Right lobe of liver (tissue), 6 donors: ENCODE measurements around the gene AKAP13. TPM values are rescaled to one million over a fixed set of nuclear protein-coding genes. Genes with fewer than 3 reads are reported as not detected.
A peak's percentile ranks its signal among the peaks of the same experiment; 100 is the strongest.

ENCODE experiments used
- ATAC-seq, 4 donors: fragments of 200-7000 bp; cut with Tn5 transposase; one replicate each; pipeline ENCODE4 v1.9.1; 2020; ENCODE audit warnings: mild to moderate bottlenecking in 4 of 4, moderate library complexity in 4 of 4
- DNase-seq, 3 donors: peaks; one replicate each; pipeline ENCODE4 v3.0.0-alpha.2; 2020
- H3K27ac ChIP-seq, 3 donors: fragments of 200-600 bp; one replicate each; pipeline ENCODE4 v1.8.0; 2022
- H3K27me3 ChIP-seq, 2 donors: fragments of 200-600 bp; one replicate each; pipeline ENCODE4 v1.8.0; 2022
- H3K36me3 ChIP-seq, 4 donors: fragments of 200-600 bp; sonication (generic) in 1 of 4; one replicate each; pipeline versions ENCODE4 v1.5.1 to v1.8.0; 2017 to 2022; ENCODE audit warnings: control low read depth in 1 of 4
- H3K4me1 ChIP-seq, 4 donors: fragments of 200-600 bp; sonication (generic) in 1 of 4; one replicate each; pipeline versions ENCODE4 v1.5.1 to v1.8.0; 2017 to 2022; ENCODE audit warnings: control low read depth in 1 of 4
- H3K4me3 ChIP-seq, 3 donors: fragments of 200-600 bp; one replicate each; pipeline ENCODE4 v1.8.0; 2022
- H3K9me3 ChIP-seq, 4 donors: fragments of 200-600 bp; sonication (generic) in 1 of 4; one replicate each; pipeline versions ENCODE4 v1.5.1 to v1.8.0; 2017 to 2022; ENCODE audit warnings: control low read depth in 1 of 4
- POLR2A ChIP-seq: fragments of 450-650 bp; IDR thresholded peaks from one replicate; pipeline ENCODE4 v1.6.1; 2017; ENCODE audit warnings: antibody characterized with exemption, mild to moderate bottlenecking
- WGBS: methylation state at CpG from one replicate; pipeline ENCODE4 v1.1.6; 2018; ENCODE audit warnings: low coverage, low lambda C conversion rate; ENCODE audit not compliant: insufficient coverage; ENCODE audit errors: missing lambda C conversion rate; 5-methylcytosine and 5-hydroxymethylcytosine counted together
- intact Hi-C, 2 donors: fragments of 100-400 bp; cut with DNase I; formaldehyde crosslinking; loops; one replicate each; pipeline versions ENCODE4 v1.11.2 to v1.14.1; 2022
- total RNA-seq, 6 experiments: library from RNA; depleted of rRNA in 2 of 6; stranded (reverse); fragments of >200 nt in 2 of 6; fragmentation: NEBNext Ultra II Directional in 3 of 6; extraction: Animal tissue kit (Norgen Biotek cat#: 25700) in 3 of 6; gene quantifications; one replicate each; pipeline versions ENCODE4 v1.1.0 to v1.2.4, GENCODE V29; 2016 to 2023
- TF ChIP-seq, protein P1 (sequence below), 4 donors: fragments of 200-600 bp in 3 of 4; fragments of 450-650 bp in 1 of 4; IDR thresholded peaks; one replicate each; pipeline versions ENCODE4 v1.5.1 to v1.8.0; 2016 to 2022; ENCODE audit warnings: antibody characterized with exemption in 4 of 4, mild to moderate bottlenecking in 2 of 4
- donor health status: DM: no; HTN: yes; CAD: no.
- donor health status: DM: no; HTN: no; CAD: no.
- donor health status: DM: no; HTN: no; CAD: no.
- donor health status: DM: no; HTN: yes; CAD: no.
- donor health status: DM: no; HTN: yes; CAD: no.

AKAP13 gene
- total RNA-seq, 6 experiments from 2014 or later = 50.1 to 73.1 (median 63.9) TPM

DNA sequence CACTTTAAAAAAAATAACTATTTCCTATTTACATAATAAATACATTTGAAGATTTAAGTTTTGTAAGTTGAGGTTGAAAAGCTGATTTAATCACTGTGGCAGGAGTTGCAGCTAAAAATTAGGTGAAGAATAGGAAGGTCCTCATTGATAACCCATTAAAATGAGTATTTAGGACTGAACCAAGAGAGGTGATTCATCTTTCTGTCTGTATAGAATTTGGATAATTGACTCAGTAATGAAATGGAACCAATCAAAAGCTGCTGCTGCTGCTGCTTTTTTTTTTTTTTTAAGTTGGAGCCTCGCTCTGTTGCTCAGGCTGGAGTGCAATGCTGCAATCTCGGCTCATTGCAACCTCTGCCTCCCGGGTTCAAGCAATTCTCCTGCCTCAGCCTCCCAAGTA, 223.8 kb downstream of the AKAP13 start:
- H3K9me3 ChIP-seq = no peaks in the 10 kb centered on the region
- 100% methylated on average over 2 of the region's 3 CpGs for WGBS
- intact Hi-C loops = no loop called here
- DNase-seq (no peak), ATAC-seq (no peak)
- H3K27me3 ChIP-seq = no peaks in the 10 kb centered on the region
- TF ChIP-seq POLR2A = no peak
- TF ChIP-seq, protein P1, sequence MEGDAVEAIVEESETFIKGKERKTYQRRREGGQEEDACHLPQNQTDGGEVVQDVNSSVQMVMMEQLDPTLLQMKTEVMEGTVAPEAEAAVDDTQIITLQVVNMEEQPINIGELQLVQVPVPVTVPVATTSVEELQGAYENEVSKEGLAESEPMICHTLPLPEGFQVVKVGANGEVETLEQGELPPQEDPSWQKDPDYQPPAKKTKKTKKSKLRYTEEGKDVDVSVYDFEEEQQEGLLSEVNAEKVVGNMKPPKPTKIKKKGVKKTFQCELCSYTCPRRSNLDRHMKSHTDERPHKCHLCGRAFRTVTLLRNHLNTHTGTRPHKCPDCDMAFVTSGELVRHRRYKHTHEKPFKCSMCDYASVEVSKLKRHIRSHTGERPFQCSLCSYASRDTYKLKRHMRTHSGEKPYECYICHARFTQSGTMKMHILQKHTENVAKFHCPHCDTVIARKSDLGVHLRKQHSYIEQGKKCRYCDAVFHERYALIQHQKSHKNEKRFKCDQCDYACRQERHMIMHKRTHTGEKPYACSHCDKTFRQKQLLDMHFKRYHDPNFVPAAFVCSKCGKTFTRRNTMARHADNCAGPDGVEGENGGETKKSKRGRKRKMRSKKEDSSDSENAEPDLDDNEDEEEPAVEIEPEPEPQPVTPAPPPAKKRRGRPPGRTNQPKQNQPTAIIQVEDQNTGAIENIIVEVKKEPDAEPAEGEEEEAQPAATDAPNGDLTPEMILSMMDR (IDR thresholded peaks at IDR 0.05) = no peak
- no peak overlapping the region for H3K27ac ChIP-seq
- peaks cover 0 to 16% (median 0%) of the 10 kb centered on the region in 4 donors for H3K4me1 ChIP-seq
- H3K36me3 ChIP-seq = peaks cover 0 to 11% (median 0%) of the 10 kb centered on the region in 4 donors
- H3K4me3 ChIP-seq = no peak overlapping the region

DNA sequence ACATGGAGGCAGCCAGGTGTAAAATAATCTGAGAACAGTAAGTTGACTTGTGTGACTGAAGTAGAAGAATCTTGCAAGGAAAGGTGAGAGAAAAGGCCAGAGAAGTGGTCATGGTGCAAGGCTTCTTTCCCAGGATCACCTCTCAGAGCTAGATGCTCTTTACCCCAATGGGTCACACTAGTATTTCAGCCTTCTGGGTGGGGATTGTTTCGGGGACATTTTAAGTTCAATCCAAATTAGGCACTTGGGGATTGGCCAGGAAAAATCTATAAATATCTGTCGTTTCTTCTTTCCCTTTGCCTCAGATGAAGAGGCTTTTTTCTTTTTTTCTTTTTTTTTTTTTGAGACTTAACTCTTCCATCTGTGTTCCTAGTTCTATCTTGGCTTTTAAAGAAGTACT, 226.3 kb downstream of the AKAP13 start:
- Histone ChIP-seq H3K4me1 (peaks cover 0 to 16% (median 0%) of the 10 kb centered on the region in 4 donors), H3K36me3 (peaks cover 0 to 11% (median 0%) of the 10 kb centered on the region in 4 donors), H3K27ac (peak overlapping the region in 2 of 3 donors; percentile 16 to 30), H3K27me3 (no peaks in the 10 kb centered on the region), H3K4me3 (no peak overlapping the region), H3K9me3 (no peaks in the 10 kb centered on the region)
- peak in 1 of 4 donors; percentile 42 for ATAC-seq
- no peak for DNase-seq
- 30% methylated on average over 2 of the region's 2 CpGs for whole genome bisulfite sequencing
- TF ChIP-seq, protein P1 (IDR thresholded peaks at IDR 0.05) = no peak
- TF ChIP-seq POLR2A = no peak
- intact Hi-C loops = no loop called here

DNA sequence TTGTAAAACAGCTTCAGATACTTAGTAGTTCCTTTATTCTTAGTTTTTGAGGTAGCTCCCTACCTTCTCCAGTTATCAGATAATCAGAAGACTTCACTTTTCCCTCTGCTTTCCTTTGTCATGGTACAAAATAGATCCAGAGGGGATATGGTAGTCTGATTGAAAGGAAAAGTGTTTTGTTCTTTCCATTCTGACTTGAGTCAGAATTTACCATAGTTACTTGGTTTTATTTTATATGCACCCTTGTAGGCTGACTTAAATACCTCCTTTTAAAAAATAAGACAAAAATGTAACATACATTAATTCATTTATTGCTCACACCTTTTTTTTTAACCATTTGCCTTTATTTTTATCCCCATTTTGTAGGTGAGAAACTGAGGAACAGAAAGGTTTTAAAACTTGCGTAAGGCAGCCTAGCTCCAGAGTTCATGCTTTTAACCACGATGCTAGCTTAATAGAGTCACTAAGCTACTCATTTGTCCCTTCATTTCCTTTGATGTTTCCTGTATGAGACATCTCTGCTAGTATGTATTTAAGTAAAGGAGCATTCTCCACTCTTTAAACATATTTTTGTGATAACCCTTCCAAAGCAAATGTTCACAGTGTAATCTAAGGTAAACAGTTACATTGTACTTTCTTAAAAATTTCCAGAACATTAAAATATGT, 226.9 kb downstream of the AKAP13 start:
- no peak for DNase-seq
- ATAC-seq = peak; percentile 40 to 65 (median 50)
- 29% methylated on average over 2 of the region's 2 CpGs for WGBS
- Histone ChIP-seq H3K4me3 (no peak overlapping the region), H3K4me1 (peaks cover 0 to 16% (median 0%) of the 10 kb centered on the region in 4 donors), H3K36me3 (peaks cover 0 to 11% (median 0%) of the 10 kb centered on the region in 4 donors), H3K27me3 (no peaks in the 10 kb centered on the region), H3K9me3 (no peaks in the 10 kb centered on the region), H3K27ac (peak overlapping the region; percentile 4 to 30 (median 16))
- TF ChIP-seq, protein P1 (IDR thresholded peaks at IDR 0.05) = no peak
- no peak for TF ChIP-seq POLR2A
- intact Hi-C loops = no loop called here

DNA sequence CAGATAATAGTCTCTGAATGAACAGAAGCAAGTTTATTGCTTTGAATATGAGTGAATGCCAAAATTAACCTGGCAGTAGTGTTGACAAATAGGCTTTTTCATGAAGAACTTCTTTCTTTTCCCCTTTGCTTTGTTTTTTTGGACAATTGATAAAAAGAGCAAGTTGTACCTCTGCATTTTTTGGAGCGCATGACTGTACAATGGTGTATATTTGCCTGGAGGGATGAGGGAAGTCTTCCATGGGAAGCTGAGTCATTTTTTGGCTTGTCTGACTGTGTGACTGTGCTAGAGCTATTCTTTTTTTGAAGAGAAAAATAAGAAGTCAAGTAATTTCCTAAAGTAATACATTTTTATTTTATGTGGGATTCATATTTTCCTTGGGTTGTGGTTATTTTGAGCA, 227.4 kb downstream of the AKAP13 start:
- intact Hi-C loops = no loop called here
- Histone ChIP-seq H3K36me3 (peaks cover 0 to 11% (median 0%) of the 10 kb centered on the region in 4 donors), H3K4me3 (no peak overlapping the region), H3K4me1 (peaks cover 0 to 16% (median 0%) of the 10 kb centered on the region in 4 donors), H3K27ac (peak overlapping the region in 2 of 3 donors; percentile 4 to 23), H3K9me3 (no peaks in the 10 kb centered on the region), H3K27me3 (no peaks in the 10 kb centered on the region)
- TF ChIP-seq, protein P1 (IDR thresholded peaks at IDR 0.05) = no peak
- no peak for TF ChIP-seq POLR2A
- ATAC-seq (peak; percentile 51 to 83 (median 64)), DNase-seq (no peak)
- WGBS = 67% methylated on average over 1 of the region's 1 CpG
